HG02840 (cell line): ENCODE results near the gene ZIK1.
A peak's percentile ranks its signal among the peaks of the same experiment; 100 is the strongest.

ENCODE experiments used
- ATAC-seq: cut with Tn5 transposase; IDR thresholded peaks from one replicate; pipeline ENCODE4 v1.9.1; 2021; ENCODE audit warnings: mild to moderate bottlenecking, moderate library complexity, moderate number of reproducible peaks; ENCODE audit not compliant: unreplicated experiment, low FRiP score

The ZIK1 gene

GRCh38 chr19:57583521-57584416, at the start of gene ZIK1:
Gene ZIK1, plus strand, starts transcription at chr19:57584145. Its CDS starts 212 bp downstream, at chr19:57584357.
- ATAC-seq, result peak; percentile 81

- no peak for ATAC-seq
Measured at GRCh38 chr19:57537953-57538547, 45.9 kb upstream of the ZIK1 start.

- ATAC-seq, result no peak
Measured at GRCh38 chr19:57546513-57546912, 37.4 kb upstream of the ZIK1 start.

DNA sequence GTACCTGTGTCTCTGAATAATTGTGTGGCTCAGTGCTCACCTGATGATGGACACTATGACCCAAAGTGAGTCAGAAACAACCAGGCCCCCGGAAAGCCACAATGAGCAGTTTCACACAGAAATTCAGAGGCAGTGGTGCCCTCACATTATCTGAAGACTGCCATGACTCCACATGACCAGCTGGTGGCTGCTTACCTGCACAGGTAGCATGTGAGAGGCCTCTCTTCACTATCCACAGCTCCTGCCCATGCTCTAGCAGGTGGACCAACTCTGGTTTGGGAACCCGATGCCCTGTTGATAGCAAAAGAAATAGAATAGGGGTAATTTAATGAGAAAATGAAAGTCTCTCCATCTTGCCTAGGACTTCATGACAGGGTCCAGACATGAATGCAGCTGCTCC, 31.5 kb upstream of the ZIK1 start:
- ATAC-seq, result no peak

DNA sequence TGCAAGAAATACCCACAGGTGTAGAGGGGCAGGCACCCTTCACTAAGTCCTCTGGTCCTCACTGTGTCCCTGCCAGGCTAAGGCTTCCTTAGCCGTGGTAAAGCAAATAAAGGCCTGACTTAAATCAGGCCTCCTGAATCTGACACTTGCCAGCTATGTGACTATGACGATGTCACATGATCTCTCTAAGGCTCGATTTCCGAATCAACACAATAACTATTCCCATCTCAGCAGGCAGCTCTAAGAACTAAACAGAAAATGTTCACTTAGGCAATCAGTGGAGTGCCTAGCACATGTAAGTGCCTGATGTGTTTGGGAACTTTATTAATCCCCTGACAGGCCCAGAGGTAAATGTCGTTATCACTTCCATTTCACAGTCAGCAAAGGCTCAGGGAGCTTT, 26.3 kb upstream of the ZIK1 start:
- no peak for ATAC-seq

GRCh38 chr19:57558525-57558924, 25.4 kb upstream of the ZIK1 start:
- ATAC-seq, result no peak

DNA sequence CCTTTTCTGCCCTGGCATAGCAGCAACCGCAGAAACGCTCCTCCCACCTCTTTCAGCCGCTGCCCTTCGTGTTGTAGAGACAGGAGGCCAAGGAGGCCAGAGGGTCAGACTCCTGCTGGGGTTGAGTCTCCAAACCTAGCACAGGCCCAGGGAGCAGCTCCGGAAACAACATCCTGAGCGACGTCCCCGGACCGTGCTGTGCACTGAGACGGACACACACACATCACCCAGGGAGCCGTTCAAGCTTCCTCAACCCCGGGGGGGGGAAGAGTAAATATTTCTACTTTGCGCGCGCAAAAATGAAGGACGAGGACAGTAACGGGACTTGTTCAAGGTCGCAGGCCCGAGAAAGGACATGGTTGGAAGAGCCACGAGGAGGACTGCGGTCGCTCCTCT, 24.9 kb upstream of the ZIK1 start:
- peak; percentile 19 for ATAC-seq

GRCh38 chr19:57559404-57560025, 24.4 kb upstream of the ZIK1 start, which contains the start of gene ZNF550:
Gene ZNF550, minus strand, starts transcription at chr19:57559863. Its CDS starts 181 bp downstream, at chr19:57559682.
- peak; percentile 96 for ATAC-seq

- peak; percentile 16 for ATAC-seq
Measured at GRCh38 chr19:57560049-57560491, 23.9 kb upstream of the ZIK1 start.

GRCh38 chr19:57563547-57563946, 20.4 kb upstream of the ZIK1 start:
- no peak for ATAC-seq

- no peak for ATAC-seq
Measured at GRCh38 chr19:57566396-57567265, 17.3 kb upstream of the ZIK1 start.

- no peak for ATAC-seq
Measured at GRCh38 chr19:57570707-57571106, 13.2 kb upstream of the ZIK1 start.

DNA sequence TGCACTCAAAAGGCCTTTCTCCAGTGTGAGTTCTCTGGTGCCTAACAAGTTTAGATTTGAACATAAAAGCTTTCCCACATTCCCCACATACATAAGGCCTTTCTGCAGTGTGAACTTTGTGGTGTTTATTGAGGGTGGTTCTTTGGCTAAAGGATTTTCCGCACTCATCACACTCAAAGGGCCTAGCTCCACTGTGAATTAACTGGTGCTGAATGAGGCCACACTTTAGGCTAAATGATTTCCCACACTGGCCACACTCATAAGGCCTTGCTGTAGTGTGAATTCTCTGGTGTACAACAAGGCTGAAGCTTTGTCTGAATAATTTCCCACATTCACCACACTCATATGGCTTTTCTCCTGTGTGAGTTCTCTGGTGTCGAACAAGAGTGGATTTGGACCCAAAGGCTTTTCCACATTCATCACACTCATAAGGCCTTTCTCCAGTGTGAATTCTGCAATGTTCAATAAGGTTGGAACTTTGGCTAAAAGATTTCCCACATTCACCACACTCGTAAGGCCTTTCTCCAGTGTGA, 11.5 kb upstream of the ZIK1 start:
- ATAC-seq, result no peak

DNA sequence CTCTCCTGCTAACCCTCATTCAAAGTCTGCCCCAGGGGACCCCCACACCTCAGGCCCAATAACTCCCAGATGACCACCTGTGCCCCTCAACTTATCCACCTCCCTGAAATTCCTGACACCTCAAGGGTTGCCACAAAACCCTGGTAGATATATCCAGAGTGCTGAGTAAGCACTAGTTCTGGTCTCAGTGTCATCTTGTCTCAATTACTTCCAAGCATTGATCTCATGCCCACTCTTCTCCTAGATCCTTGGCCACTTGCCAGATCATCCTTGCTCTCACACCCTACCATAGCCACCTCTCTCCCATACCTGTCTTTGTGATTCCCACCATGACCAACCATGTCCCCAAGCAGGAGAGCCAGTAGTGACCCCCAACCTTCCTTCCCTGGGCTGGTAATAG, 7.3 kb upstream of the ZIK1 start:
- no peak for ATAC-seq

DNA sequence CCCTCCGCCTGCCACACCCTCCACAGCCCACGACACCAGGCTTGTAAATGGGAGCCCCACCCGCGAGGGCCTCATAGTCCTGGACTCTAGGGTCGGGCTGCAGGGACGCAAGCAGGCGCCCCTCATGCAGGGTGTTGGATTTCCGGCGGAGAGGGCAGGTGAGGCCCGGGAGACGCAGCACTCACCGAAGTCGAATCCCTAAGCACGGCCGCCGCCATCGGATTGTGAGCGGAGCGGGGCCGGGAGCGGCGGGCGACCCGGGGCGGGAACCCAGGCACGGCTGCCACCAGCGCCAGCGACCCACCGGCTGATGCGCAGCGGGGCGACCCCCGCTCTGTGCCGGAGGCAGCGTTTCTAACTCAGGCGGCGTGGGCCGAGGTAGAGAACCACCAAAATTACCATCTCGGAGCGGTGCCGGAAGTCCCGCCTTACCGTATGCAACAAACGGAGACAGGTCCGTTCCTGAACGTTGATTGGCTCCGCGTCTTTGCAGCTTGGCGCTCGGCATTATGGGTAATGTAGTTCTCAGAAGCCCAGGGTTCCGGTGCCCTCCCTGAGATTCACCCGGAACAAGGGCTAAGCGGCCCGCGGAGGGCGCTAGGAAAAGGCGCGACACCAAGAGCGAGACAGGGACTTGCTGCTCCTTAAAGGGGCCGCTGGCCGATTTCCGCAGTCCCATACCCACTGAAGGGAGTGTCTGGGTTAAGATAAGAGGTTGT, 5.3 kb upstream of the ZIK1 start, which contains the start of gene ZNF416:
ZNF416 (minus strand) TSS at position 425 of the 719 bp plus-strand sequence; CDS start at position 218, 207 bp downstream.
- ATAC-seq, result peak; percentile 90

- no peak for ATAC-seq
Measured at GRCh38 chr19:57583104-57583520, 833 bp upstream of the ZIK1 start.

DNA sequence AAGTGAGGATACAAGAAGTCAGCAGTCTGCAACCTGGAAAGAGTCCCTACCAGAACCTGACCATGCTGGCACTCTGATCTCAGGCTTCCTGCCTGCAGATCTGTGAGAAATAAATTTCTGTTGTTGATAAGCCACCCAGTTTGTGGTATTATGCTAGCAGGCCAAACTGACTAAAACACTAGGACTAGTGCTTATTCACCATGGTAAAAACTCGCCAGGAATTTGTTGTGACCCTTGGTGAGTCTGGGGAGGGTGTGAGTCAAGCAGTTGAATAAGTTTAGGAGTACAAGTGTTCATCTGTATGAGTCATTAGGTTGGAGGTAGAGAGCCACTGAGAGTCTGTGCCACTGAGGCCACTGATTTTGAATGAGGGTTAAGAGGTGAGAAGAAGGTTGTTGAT, 3.6 kb downstream of the ZIK1 start:
- no peak for ATAC-seq

GRCh38 chr19:57599377-57599760, 15.4 kb downstream of the ZIK1 start:
- ATAC-seq, result no peak

DNA sequence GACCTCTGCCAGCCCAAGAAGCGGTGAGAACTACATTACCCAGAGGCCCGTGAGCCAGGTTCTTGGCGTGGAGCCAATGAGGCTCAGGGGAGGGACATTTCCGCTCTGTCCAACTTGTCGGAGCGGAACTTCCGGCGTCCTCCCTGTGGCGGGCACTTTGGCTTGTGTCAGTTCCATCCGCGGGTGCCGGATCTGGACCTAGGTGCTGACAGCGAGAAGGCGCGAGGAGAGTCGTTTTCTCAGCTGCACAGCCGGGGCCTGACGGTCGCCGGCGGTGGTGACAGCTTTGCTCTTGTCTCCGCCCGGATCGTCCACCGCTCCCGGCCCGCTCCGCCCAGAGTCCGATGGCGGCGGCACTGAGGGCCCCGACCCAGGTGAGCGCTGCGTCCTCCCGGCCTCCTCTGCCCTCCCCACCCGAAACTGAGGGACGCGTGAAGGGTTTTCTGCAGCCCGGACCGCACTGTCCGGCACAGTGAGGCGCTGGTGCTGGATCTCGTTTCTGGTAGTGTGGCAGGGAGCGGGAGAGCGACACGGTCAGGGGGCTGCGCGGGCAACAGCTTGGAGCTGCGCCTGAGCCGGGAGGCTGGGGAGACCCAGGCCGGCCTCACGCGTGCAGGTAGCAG, 15.9 kb downstream of the ZIK1 start, which contains the start of gene ZNF530:
ZNF530 (plus strand) TSS at position 125 of the 623 bp plus-strand sequence. CDS start 4,461 bp downstream, outside the sequence.
- ATAC-seq, result peak; percentile 92
